Measurements from ENCODE around the gene NFU1. TPM values are rescaled to one million over a fixed set of nuclear protein-coding genes. Genes with fewer than 3 reads are reported as not detected.
A peak's percentile ranks its signal among the peaks of the same experiment; 100 is the strongest.

Gene NFU1
- total and polyA plus RNA-seq, 2 of the 4 experiments (the other 2 are of a cell fraction): 24.0 to 32.4 TPM

GRCh38 chr2:69466728-69467127 lies 29.5 kb upstream of the NFU1 start:
- H3K9me3 ChIP-seq (ENCODE audit: control insufficient read depth, insufficient read depth, low read length): no peaks in the 10 kb centered on the region
- no peak overlapping the region for H3K9ac ChIP-seq (ENCODE audit: low read depth, low read length)
- no peak overlapping the region for H4K91ac ChIP-seq (ENCODE audit: insufficient read depth, low read depth, low read length)
- in situ Hi-C loops (cut with MboI; ENCODE audit: low sequenced_read_pairs): no loop called here
- H4K8ac ChIP-seq (ENCODE audit: low read depth in 2 of 2, low read length in 2 of 2): no peak overlapping the region
- no peaks in the 10 kb centered on the region for H3K27me3 ChIP-seq (ENCODE audit: control insufficient read depth, insufficient read depth, low read length)
- H3K4me2 ChIP-seq (ENCODE audit: low read depth, low read length): no peak overlapping the region
- H3K36me3 ChIP-seq (ENCODE audit: control insufficient read depth, insufficient read depth, low read length): peaks cover 19% of the 10 kb centered on the region
- H2BK120ac ChIP-seq (ENCODE audit: low read depth, low read length): no peak overlapping the region
- H2BK5ac ChIP-seq (ENCODE audit: low read depth, low read length, poor library complexity, severe bottlenecking): no peak overlapping the region
- DNase-seq (peak; percentile 42), ATAC-seq (ENCODE audit: low read depth) (no peak)
- CTCF ChIA-PET: no interaction called here
- no peak for TF ChIP-seq SMC3 (IDR thresholded peaks at IDR 0.05; ENCODE audit: low read depth, low read length)
- TF ChIP-seq CEBPB (IDR thresholded peaks at IDR 0.05; ENCODE audit: low read depth, low read length): peak; percentile 18; the same call in 1 of the 2 replicates
- TF ChIP-seq CTCF (conservative IDR thresholded peaks at IDR 0.05; ENCODE audit: low read depth, low read length): no peak
- no peak for TF ChIP-seq RAD21 (IDR thresholded peaks at IDR 0.05; ENCODE audit: low read length)
- POLR2A ChIA-PET (ENCODE audit: unreplicated experiment): no interaction called here
- H2AFZ ChIP-seq (replicated peaks; ENCODE audit: low read length, poor library complexity): no peak overlapping the region
- no peak overlapping the region for H4K5ac ChIP-seq (ENCODE audit: low read depth, low read length)
- dilution Hi-C loops (cut with HindIII; ENCODE audit: low sequenced_read_pairs, unreplicated experiment): no loop called here
- no peaks in the 10 kb centered on the region; the same call in 1 of the 2 replicates for H4K20me1 ChIP-seq (ENCODE audit: insufficient read depth, low read length)
- no peak overlapping the region for H3K23ac ChIP-seq (ENCODE audit: low read depth, low read length)
- WGBS, 2 experiments (ENCODE audit: extremely low coverage in 2 of 2, insufficient read length in 1 of 2): 100% methylated on average over 3 of the region's 8 CpGs; no CpG with 5 or more reads in 1 of the 2 experiments
- H3K79me1 ChIP-seq (ENCODE audit: low read depth in 1 of 2, low read length in 2 of 2): peaks cover 8 to 28% of the 10 kb centered on the region in 2 experiments
- intact Hi-C loops (cut with micrococcal nuclease): no loop called here
- H3K27ac ChIP-seq (ENCODE audit: insufficient read depth, low read length): no peak overlapping the region
- no peak overlapping the region for H2AK5ac ChIP-seq (ENCODE audit: low read depth, low read length)
- H2AK9ac ChIP-seq (replicated peaks; ENCODE audit: low read depth, low read length, poor library complexity): no peak overlapping the region
- H3K14ac ChIP-seq (replicated peaks; ENCODE audit: low read depth, low read length): no peak overlapping the region
- no TSS peak for BruUV-seq (replicated peaks)
- peaks cover 7% of the 10 kb centered on the region for H3K9me1 ChIP-seq (ENCODE audit: insufficient read depth, low read length)
- H3K4me3 ChIP-seq (ENCODE audit: insufficient read depth, low read depth, low read length): no peak overlapping the region
- no peaks in the 10 kb centered on the region for H3K4me1 ChIP-seq (ENCODE audit: control insufficient read depth, insufficient read depth, low read length)
- H2BK15ac ChIP-seq (ENCODE audit: low read depth, low read length): no peak overlapping the region
- H3K56ac ChIP-seq (ENCODE audit: extremely low read depth, insufficient read depth, low read length): no peak overlapping the region
- H2BK20ac ChIP-seq (ENCODE audit: low read depth, low read length): no peak overlapping the region
- no peak overlapping the region for H3K18ac ChIP-seq (ENCODE audit: low read depth, low read length)
- H3K4ac ChIP-seq (ENCODE audit: low read depth, low read length): no peak overlapping the region
